ENCODE results near the gene C15orf39. TPM values are rescaled to one million over a fixed set of nuclear protein-coding genes. Genes with fewer than 3 reads are reported as not detected.

The C15orf39 gene
- polyA plus RNA-seq, 3 donors: 8.9 to 80.7 (median 18.2) TPM

GRCh38 chr15:75212200-75212858, 10.6 kb downstream of the C15orf39 start:
- no peak overlapping the region for H3K4me3 ChIP-seq (replicated peaks in 1 of 3; ENCODE audit: low read depth in 2 of 3, low read length in 3 of 3)
- H3K4me1 Mint-ChIP-seq: peaks cover 35% of the 10 kb centered on the region
- peak overlapping the region in 2 of 7 donors; percentile 60 to 74 for H3K27ac Mint-ChIP-seq
- H3K4me3 Mint-ChIP-seq: peak overlapping the region in 1 of 2 donors; percentile 20
- peaks cover 62% of the 10 kb centered on the region for H3K79me2 ChIP-seq (ENCODE audit: insufficient read depth, low read length)
- no peak for TF ChIP-seq CTCF (IDR thresholded peaks at IDR 0.05)
- peaks cover 64 to 73% of the 10 kb centered on the region in 2 donors for H3K36me3 Mint-ChIP-seq
- peaks cover 70 to 72% of the 10 kb centered on the region in 2 donors for H3K36me3 ChIP-seq (replicated peaks in 1 of 2; ENCODE audit: control insufficient read depth in 1 of 2, insufficient read depth in 2 of 2, low read length in 2 of 2)
- peak overlapping the region in 1 of 2 donors; percentile 32 for H3K27ac ChIP-seq (ENCODE audit: low read depth in 1 of 2, low read length in 2 of 2)
- intact Hi-C loops (cut with micrococcal nuclease): no loop called here
- no peaks in the 10 kb centered on the region for H3K9me3 ChIP-seq (replicated peaks in 1 of 2; ENCODE audit: control insufficient read depth in 1 of 2, insufficient read depth in 1 of 2, low read length in 2 of 2)
- H4K20me1 ChIP-seq (ENCODE audit: insufficient read depth, low read length): peaks cover 100% of the 10 kb centered on the region
- H3K9ac ChIP-seq (ENCODE audit: insufficient read depth, low read length, poor library complexity, severe bottlenecking): no peak overlapping the region
- no peak overlapping the region for H2AFZ ChIP-seq (ENCODE audit: insufficient read depth, low read depth, low read length, poor library complexity, severe bottlenecking)
- H3K27me3 ChIP-seq (ENCODE audit: control insufficient read depth in 2 of 2, insufficient read depth in 2 of 2, low read length in 2 of 2): no peaks in the 10 kb centered on the region
- no peaks in the 10 kb centered on the region for H3K27me3 Mint-ChIP-seq (ENCODE audit: low read depth in 3 of 3)
- no peak overlapping the region for H3K4me2 ChIP-seq (replicated peaks; ENCODE audit: extremely low read depth, low read length, poor library complexity, severe bottlenecking)
- no peaks in the 10 kb centered on the region for H3K9me3 Mint-ChIP-seq
- 94% methylated on average over 3 of the region's 7 CpGs for WGBS (ENCODE audit: insufficient coverage)
- no peak for DNase-seq
- peaks cover 8 to 30% of the 10 kb centered on the region in 2 donors for H3K4me1 ChIP-seq (ENCODE audit: control insufficient read depth in 1 of 2, insufficient read depth in 2 of 2, low read length in 2 of 2)

GRCh38 chr15:75213212-75213767, 11.6 kb downstream of the C15orf39 start:
- no peak overlapping the region for H3K4me2 ChIP-seq (replicated peaks; ENCODE audit: extremely low read depth, low read length, poor library complexity, severe bottlenecking)
- peaks cover 60 to 62% of the 10 kb centered on the region in 2 donors for H3K36me3 ChIP-seq (replicated peaks in 1 of 2; ENCODE audit: control insufficient read depth in 1 of 2, insufficient read depth in 2 of 2, low read length in 2 of 2)
- no peak for TF ChIP-seq CTCF (IDR thresholded peaks at IDR 0.05)
- H3K9ac ChIP-seq (ENCODE audit: insufficient read depth, low read length, poor library complexity, severe bottlenecking): no peak overlapping the region
- H3K27me3 ChIP-seq (ENCODE audit: control insufficient read depth in 2 of 2, insufficient read depth in 2 of 2, low read length in 2 of 2): no peaks in the 10 kb centered on the region
- no peak for DNase-seq
- H3K79me2 ChIP-seq (ENCODE audit: insufficient read depth, low read length): peaks cover 52% of the 10 kb centered on the region
- intact Hi-C loops (cut with micrococcal nuclease): no loop called here
- Mint-ChIP-seq H3K4me1 (peaks cover 34% of the 10 kb centered on the region), H3K27ac (peak overlapping the region in 2 of 7 donors; percentile 60 to 74), H3K27me3 (ENCODE audit: low read depth in 3 of 3) (peaks cover 0 to 2% (median 0%) of the 10 kb centered on the region in 3 donors), H3K36me3 (peaks cover 59 to 64% of the 10 kb centered on the region in 2 donors), H3K4me3 (no peak overlapping the region), H3K9me3 (no peaks in the 10 kb centered on the region)
- H3K4me1 ChIP-seq (ENCODE audit: control insufficient read depth in 1 of 2, insufficient read depth in 2 of 2, low read length in 2 of 2): peaks cover 8 to 21% of the 10 kb centered on the region in 2 donors
- H3K27ac ChIP-seq (ENCODE audit: low read depth in 1 of 2, low read length in 2 of 2): no peak overlapping the region
- H3K9me3 ChIP-seq (replicated peaks in 1 of 2; ENCODE audit: control insufficient read depth in 1 of 2, insufficient read depth in 1 of 2, low read length in 2 of 2): no peaks in the 10 kb centered on the region
- 96% methylated on average over 8 of the region's 12 CpGs for WGBS (ENCODE audit: insufficient coverage)
- peaks cover 97% of the 10 kb centered on the region for H4K20me1 ChIP-seq (ENCODE audit: insufficient read depth, low read length)
- no peak overlapping the region for H3K4me3 ChIP-seq (replicated peaks in 1 of 3; ENCODE audit: low read depth in 2 of 3, low read length in 3 of 3)
- H2AFZ ChIP-seq (ENCODE audit: insufficient read depth, low read depth, low read length, poor library complexity, severe bottlenecking): no peak overlapping the region
